IMR-90 (cell line): Measurements from ENCODE around the gene JKAMP. TPM values are rescaled to one million over a fixed set of nuclear protein-coding genes. Genes with fewer than 3 reads are reported as not detected.

Experiments used
- ATAC-seq: fragments of 200-7000 bp; cut with Tn5 transposase; 2 replicates; pipeline ENCODE4 v1.9.1; 2020; ENCODE audit warnings: low read depth, mild to moderate bottlenecking, moderate library complexity
- BruUV-seq: library from RNA; stranded (reverse); fragments of 400-500 nt; replicated peaks from 2 replicates; lab custom pipeline; 2021; lab: Mats Ljungman, UMichigan
- CTCF ChIA-PET: fragments of 300-600 bp; formaldehyde crosslinking; extraction: SDS; loops from one replicate; lab custom pipeline; 2021; ENCODE audit warnings: antibody characterized with exemption; lab: Yijun Ruan, JAX
- POLR2A ChIA-PET: fragments of 300-600 bp; sonication (Branson Sonifier 250); formaldehyde crosslinking; loops from one replicate; lab custom pipeline; 2022; ENCODE audit warnings: antibody characterized with exemption; ENCODE audit not compliant: unreplicated experiment; lab: Charles Lee
- DNase-seq: peaks from one replicate; pipeline ENCODE4 v3.0.0; 2013
- H2AFZ ChIP-seq: replicated peaks from 2 replicates; pipeline ENCODE3; 2013; ENCODE audit warnings: low read length, mild to moderate bottlenecking; ENCODE audit not compliant: poor library complexity
- H2AK5ac ChIP-seq: 2 replicates; pipeline ENCODE4 v1.6.1; 2013; ENCODE audit warnings: low read depth, low read length, inconsistent platforms
- H2AK9ac ChIP-seq: replicated peaks from 2 replicates; pipeline ENCODE3; 2013; ENCODE audit warnings: mild to moderate bottlenecking, low read depth, low read length, moderate library complexity; ENCODE audit not compliant: poor library complexity
- H2BK120ac ChIP-seq: 2 replicates; pipeline ENCODE4 v1.6.1; 2013; ENCODE audit warnings: low read depth, low read length, inconsistent platforms
- H2BK15ac ChIP-seq: 3 replicates; pipeline ENCODE4 v1.6.1; 2013; ENCODE audit warnings: low read depth, low read length, inconsistent platforms
- H2BK20ac ChIP-seq: 2 replicates; pipeline ENCODE4 v1.6.1; 2013; ENCODE audit warnings: low read depth, mild to moderate bottlenecking, inconsistent platforms, low read length, moderate library complexity
- H2BK5ac ChIP-seq: 2 replicates; pipeline ENCODE4 v1.6.1; 2013; ENCODE audit warnings: mild to moderate bottlenecking, low read depth, low read length, inconsistent platforms; ENCODE audit not compliant: poor library complexity, severe bottlenecking
- H3K14ac ChIP-seq: replicated peaks from 2 replicates; pipeline ENCODE4 v1.6.1; 2013; ENCODE audit warnings: low read depth, low read length, inconsistent platforms
- H3K18ac ChIP-seq: 2 replicates; pipeline ENCODE4 v1.6.1; 2013; ENCODE audit warnings: low read depth, low read length, control low read depth
- H3K23ac ChIP-seq: 2 replicates; pipeline ENCODE4 v1.6.1; 2013; ENCODE audit warnings: low read depth, low read length, inconsistent platforms
- H3K27ac ChIP-seq: 2 replicates; pipeline ENCODE4 v1.5.1; 2013; ENCODE audit warnings: mild to moderate bottlenecking, control low read depth, low read length; ENCODE audit not compliant: insufficient read depth
- H3K27me3 ChIP-seq: 2 replicates; pipeline ENCODE4 v1.6.1; 2013; ENCODE audit warnings: low read length; ENCODE audit not compliant: control insufficient read depth, insufficient read depth
- H3K36me3 ChIP-seq: 2 replicates; pipeline ENCODE4 v1.6.1; 2013; ENCODE audit warnings: low read length, mixed read lengths; ENCODE audit not compliant: control insufficient read depth, insufficient read depth
- H3K4ac ChIP-seq: 2 replicates; pipeline ENCODE4 v1.6.1; 2013; ENCODE audit warnings: low read depth, low read length, inconsistent platforms
- H3K4me1 ChIP-seq: 2 replicates; pipeline ENCODE4 v1.6.1; 2013; ENCODE audit warnings: low read length, mixed read lengths; ENCODE audit not compliant: control insufficient read depth, insufficient read depth
- H3K4me2 ChIP-seq: 2 replicates; pipeline ENCODE4 v1.6.1; 2013; ENCODE audit warnings: low read depth, mild to moderate bottlenecking, control low read depth, low read length, moderate library complexity
- H3K4me3 ChIP-seq: 2 replicates; pipeline ENCODE4 v1.5.1; 2013; ENCODE audit warnings: low read depth, mild to moderate bottlenecking, control low read depth, low read length, moderate library complexity; ENCODE audit not compliant: insufficient read depth
- H3K56ac ChIP-seq: 2 replicates; pipeline ENCODE4 v1.6.1; 2013; ENCODE audit warnings: low read length, inconsistent platforms; ENCODE audit not compliant: insufficient read depth; ENCODE audit errors: extremely low read depth
- H3K79me1 ChIP-seq, 2 experiments: 2 replicates each; pipeline ENCODE4 v1.6.1; 2013; ENCODE audit warnings: low read length in 2 of 2, inconsistent platforms in 1 of 2, low read depth in 1 of 2
- H3K9ac ChIP-seq: 2 replicates; pipeline ENCODE4 v1.6.1; 2013; ENCODE audit warnings: low read depth, low read length, control low read depth
- H3K9me1 ChIP-seq: 2 replicates; pipeline ENCODE4 v1.6.1; 2013; ENCODE audit warnings: low read length, inconsistent platforms; ENCODE audit not compliant: insufficient read depth
- H3K9me3 ChIP-seq: 2 replicates; pipeline ENCODE4 v1.6.1; 2013; ENCODE audit warnings: low read length; ENCODE audit not compliant: control insufficient read depth, insufficient read depth
- H4K20me1 ChIP-seq: 2 replicates; pipeline ENCODE4 v1.6.1; 2013; ENCODE audit warnings: low read length, inconsistent platforms; ENCODE audit not compliant: insufficient read depth
- H4K5ac ChIP-seq: 2 replicates; pipeline ENCODE4 v1.6.1; 2013; ENCODE audit warnings: mild to moderate bottlenecking, low read depth, low read length, control low read depth
- H4K8ac ChIP-seq, 2 experiments: 2 replicates each; pipeline ENCODE4 v1.6.1; 2013; ENCODE audit warnings: low read depth in 2 of 2, low read length in 2 of 2, control low read depth in 1 of 2, inconsistent platforms in 1 of 2
- H4K91ac ChIP-seq: 2 replicates; pipeline ENCODE4 v1.6.1; 2013; ENCODE audit warnings: low read depth, low read length, inconsistent platforms; ENCODE audit not compliant: insufficient read depth
- BHLHE40 ChIP-seq: fragments of 150-350 bp; IDR thresholded peaks from 2 replicates; pipeline ENCODE4 v1.6.1; 2016; ENCODE audit warnings: mild to moderate bottlenecking, low read depth, low read length
- CEBPB ChIP-seq: IDR thresholded peaks from 2 replicates; pipeline ENCODE4 v1.6.1; 2012; ENCODE audit warnings: low read depth, low read length, improper control_type of control experiment
- CHD1 ChIP-seq: IDR thresholded peaks from 2 replicates; pipeline ENCODE4 v1.6.1; 2012; ENCODE audit warnings: low read depth, low read length, improper control_type of control experiment
- ELK1 ChIP-seq: fragments of 150-350 bp; IDR thresholded peaks from 2 replicates; pipeline ENCODE4 v1.6.1; 2016; ENCODE audit warnings: low read depth, mild to moderate bottlenecking, low read length, moderate library complexity, borderline replicate concordance
- FOS ChIP-seq: fragments of 150-350 bp; IDR thresholded peaks from 2 replicates; pipeline ENCODE4 v1.6.1; 2016; ENCODE audit warnings: low read depth, low read length
- MXI1 ChIP-seq: IDR thresholded peaks from 2 replicates; pipeline ENCODE4 v1.6.1; 2012; ENCODE audit warnings: low read depth, mild to moderate bottlenecking, low read length, moderate library complexity, borderline replicate concordance
- POLR2A ChIP-seq: IDR thresholded peaks from 2 replicates; pipeline ENCODE4 v1.6.1; 2012; ENCODE audit warnings: mild to moderate bottlenecking, low read depth, low read length
- RAD21 ChIP-seq: IDR thresholded peaks from 2 replicates; pipeline ENCODE4 v1.6.1; 2012; ENCODE audit warnings: low read length, improper control_type of control experiment
- RFX5 ChIP-seq: IDR thresholded peaks from 2 replicates; pipeline ENCODE4 v1.8.0; 2012; ENCODE audit warnings: low read depth, mild to moderate bottlenecking, low read length, moderate library complexity
- WGBS, 2 experiments: methylation state at CpG; one replicate each; pipeline versions ENCODE4 v1.1.5 to v1.1.7; 2013; ENCODE audit warnings: missing lambda C conversion rate in 2 of 2; ENCODE audit not compliant: insufficient read length in 1 of 2; ENCODE audit errors: extremely low coverage in 2 of 2; 5-methylcytosine and 5-hydroxymethylcytosine counted together
- dilution Hi-C: fragments of 300-500 bp; cut with HindIII; formaldehyde crosslinking; loops from one replicate; pipeline ENCODE4 v1.14.3; 2018; ENCODE audit warnings: low sequenced_read_pairs; ENCODE audit not compliant: unreplicated experiment
- in situ Hi-C: fragments of 300-500 bp; cut with MboI; formaldehyde crosslinking; loops from 3 replicates; pipeline ENCODE4 v1.14.3; 2019; ENCODE audit warnings: low sequenced_read_pairs, inconsistent platforms, mixed read lengths
- intact Hi-C: fragments of 100-400 bp; cut with micrococcal nuclease; formaldehyde crosslinking; loops from 2 replicates; pipeline ENCODE4 v1.10.0; 2022
- polyA plus RNA-seq, 3 experiments: library from polyadenylated mRNA; depleted of rRNA; stranded (reverse); fragments of >200 nt; gene quantifications; 2 replicates each; pipeline ENCODE4 v1.2.3, GENCODE V29; 2012; ENCODE audit warnings: low replicate concordance in 1 of 3
- total RNA-seq: library from RNA; depleted of rRNA; stranded (reverse); fragments of >200 nt; gene quantifications from 2 replicates; pipeline ENCODE4 v1.2.3, GENCODE V29; 2012
- TF ChIP-seq, protein P1 (sequence below): conservative IDR thresholded peaks from 2 replicates; pipeline ENCODE4 v1.5.1; 2012; ENCODE audit warnings: mild to moderate bottlenecking, low read depth, low read length, improper control_type of control experiment
- TF ChIP-seq, protein P2 (sequence below): fragments of 150-350 bp; IDR thresholded peaks from 2 replicates; pipeline ENCODE4 v1.6.1; 2017; ENCODE audit warnings: mild to moderate bottlenecking, antibody characterized with exemption, low read length, low read depth

The JKAMP gene
- total and polyA plus RNA-seq, 2 of the 4 experiments (the other 2 are of a cell fraction): 62.2 to 101 TPM

GRCh38 chr14:59510966-59511365, 26.6 kb downstream of the JKAMP start:
- DNase-seq (no peak), ATAC-seq (no peak)
- no peaks in the 10 kb centered on the region for H3K4me1 ChIP-seq
- H4K20me1 ChIP-seq: no peaks in the 10 kb centered on the region
- H2AFZ ChIP-seq: no peak overlapping the region
- no peak overlapping the region for H4K8ac ChIP-seq
- no peak overlapping the region for H3K27ac ChIP-seq
- no peak overlapping the region for H3K18ac ChIP-seq
- no peak overlapping the region for H2AK9ac ChIP-seq
- no peak overlapping the region for H3K4me2 ChIP-seq
- H2BK120ac ChIP-seq: no peak overlapping the region
- H4K5ac ChIP-seq: no peak overlapping the region
- no peaks in the 10 kb centered on the region for H3K79me1 ChIP-seq
- H3K4me3 ChIP-seq: no peak overlapping the region
- H2BK20ac ChIP-seq: no peak overlapping the region
- intact Hi-C loops: no loop called here
- WGBS, 2 experiments: no CpG with 5 or more reads among the region's 3 CpGs
- H3K56ac ChIP-seq: no peak overlapping the region
- TF ChIP-seq FOS: no peak
- no peak for TF ChIP-seq BHLHE40
- no peak for TF ChIP-seq RFX5
- TF ChIP-seq RAD21: no peak
- TF ChIP-seq, protein P1, sequence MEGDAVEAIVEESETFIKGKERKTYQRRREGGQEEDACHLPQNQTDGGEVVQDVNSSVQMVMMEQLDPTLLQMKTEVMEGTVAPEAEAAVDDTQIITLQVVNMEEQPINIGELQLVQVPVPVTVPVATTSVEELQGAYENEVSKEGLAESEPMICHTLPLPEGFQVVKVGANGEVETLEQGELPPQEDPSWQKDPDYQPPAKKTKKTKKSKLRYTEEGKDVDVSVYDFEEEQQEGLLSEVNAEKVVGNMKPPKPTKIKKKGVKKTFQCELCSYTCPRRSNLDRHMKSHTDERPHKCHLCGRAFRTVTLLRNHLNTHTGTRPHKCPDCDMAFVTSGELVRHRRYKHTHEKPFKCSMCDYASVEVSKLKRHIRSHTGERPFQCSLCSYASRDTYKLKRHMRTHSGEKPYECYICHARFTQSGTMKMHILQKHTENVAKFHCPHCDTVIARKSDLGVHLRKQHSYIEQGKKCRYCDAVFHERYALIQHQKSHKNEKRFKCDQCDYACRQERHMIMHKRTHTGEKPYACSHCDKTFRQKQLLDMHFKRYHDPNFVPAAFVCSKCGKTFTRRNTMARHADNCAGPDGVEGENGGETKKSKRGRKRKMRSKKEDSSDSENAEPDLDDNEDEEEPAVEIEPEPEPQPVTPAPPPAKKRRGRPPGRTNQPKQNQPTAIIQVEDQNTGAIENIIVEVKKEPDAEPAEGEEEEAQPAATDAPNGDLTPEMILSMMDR: no peak
- TF ChIP-seq POLR2A: no peak
- TF ChIP-seq, protein P2, sequence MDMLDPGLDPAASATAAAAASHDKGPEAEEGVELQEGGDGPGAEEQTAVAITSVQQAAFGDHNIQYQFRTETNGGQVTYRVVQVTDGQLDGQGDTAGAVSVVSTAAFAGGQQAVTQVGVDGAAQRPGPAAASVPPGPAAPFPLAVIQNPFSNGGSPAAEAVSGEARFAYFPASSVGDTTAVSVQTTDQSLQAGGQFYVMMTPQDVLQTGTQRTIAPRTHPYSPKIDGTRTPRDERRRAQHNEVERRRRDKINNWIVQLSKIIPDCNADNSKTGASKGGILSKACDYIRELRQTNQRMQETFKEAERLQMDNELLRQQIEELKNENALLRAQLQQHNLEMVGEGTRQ: no peak
- no peak for TF ChIP-seq CHD1
- TF ChIP-seq ELK1: no peak
- no peak for TF ChIP-seq MXI1
- TF ChIP-seq CEBPB: no peak
- no peak overlapping the region for H2BK15ac ChIP-seq
- no peak overlapping the region for H3K23ac ChIP-seq
- H4K91ac ChIP-seq: no peak overlapping the region
- no peaks in the 10 kb centered on the region for H3K36me3 ChIP-seq
- H2BK5ac ChIP-seq: no peak overlapping the region
- 0 out of 2 replicates have a peak, but pooled peaks cover 2% of the 10 kb centered on the region for H3K9me1 ChIP-seq
- ChIA-PET POLR2A (no interaction called here), CTCF (interaction anchor here (1.7 kb wide), 1 partner anchor 14 kb away, joined by 4 read pairs; no protein-coding TSS in a partner anchor)
- in situ Hi-C loops: no loop called here
- no peak overlapping the region for H3K14ac ChIP-seq
- H3K9ac ChIP-seq: no peak overlapping the region
- no peaks in the 10 kb centered on the region for H3K27me3 ChIP-seq
- no TSS peak for BruUV-seq
- no peak overlapping the region for H3K4ac ChIP-seq
- no peaks in the 10 kb centered on the region for H3K9me3 ChIP-seq
- H2AK5ac ChIP-seq: no peak overlapping the region
- dilution Hi-C loops: no loop called here
